ES-I3 (cell line): ENCODE measurements around the gene ILK.

ENCODE experiments used
- H3K36me3 ChIP-seq: 2 replicates; pipeline ENCODE4 v1.6.1; 2013; ENCODE audit warnings: mild to moderate bottlenecking, low read length, control low read depth, moderate library complexity; ENCODE audit not compliant: insufficient read depth
- H3K4me1 ChIP-seq: 2 replicates; pipeline ENCODE4 v1.6.1; 2013; ENCODE audit warnings: mild to moderate bottlenecking, control low read depth, low read length; ENCODE audit not compliant: insufficient read depth
- H3K9ac ChIP-seq: 2 replicates; pipeline ENCODE4 v1.6.1; 2013; ENCODE audit warnings: low read depth, mild to moderate bottlenecking, low read length, moderate library complexity
- H3K9me3 ChIP-seq: 2 replicates; pipeline ENCODE4 v1.6.1; 2013; ENCODE audit warnings: mild to moderate bottlenecking, low read length, moderate library complexity; ENCODE audit not compliant: control insufficient read depth, insufficient read depth

ILK gene

DNA sequence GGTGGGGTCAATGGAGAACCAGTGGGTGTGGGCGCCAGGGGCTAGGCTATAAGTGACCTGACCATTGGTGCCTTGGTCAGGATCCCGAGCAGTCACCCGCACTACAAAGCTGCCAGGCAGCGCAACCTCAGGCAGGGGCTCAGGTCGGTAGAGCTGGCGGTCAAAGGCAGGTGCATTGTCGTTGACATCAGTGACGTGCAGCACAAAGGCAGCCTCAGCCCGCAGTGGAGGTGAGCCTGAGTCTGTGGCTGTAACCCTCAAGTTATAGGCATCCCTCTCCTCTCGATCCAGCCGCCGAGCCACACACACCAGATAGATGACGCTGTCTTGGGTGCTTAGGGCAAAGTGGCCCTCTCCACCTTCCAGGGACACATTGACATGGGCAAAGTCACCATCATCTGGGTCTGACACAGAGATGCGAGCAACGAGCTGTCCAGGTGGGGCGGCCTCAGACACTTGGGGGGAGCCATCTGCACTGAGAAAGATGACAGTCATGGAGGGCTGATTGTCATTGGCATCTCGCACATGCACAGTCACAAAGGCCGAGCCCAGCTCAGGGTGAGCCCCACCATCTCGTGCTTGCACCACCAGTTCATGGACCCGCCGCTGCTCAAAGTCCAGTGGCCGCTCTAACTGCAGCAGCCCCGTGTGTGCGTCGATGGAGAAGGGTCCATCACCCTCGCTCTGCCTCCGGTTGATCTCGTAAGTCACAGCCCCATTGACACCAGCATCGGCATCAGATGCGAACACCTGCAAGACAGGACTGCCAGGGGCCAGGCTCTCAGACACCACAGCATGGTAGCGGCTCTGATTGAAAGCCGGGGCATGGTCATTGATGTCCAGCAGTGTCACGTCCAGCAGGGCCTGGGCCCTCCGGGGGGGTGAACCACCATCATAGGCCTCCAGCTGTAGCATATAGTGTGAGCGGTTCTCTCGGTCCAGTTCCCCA, 36.7 kb downstream of the ILK start:
- no peaks in the 10 kb centered on the region for H3K36me3 ChIP-seq
- H3K9me3 ChIP-seq, result no peaks in the 10 kb centered on the region
- H3K9ac ChIP-seq, result no peak overlapping the region
- peaks cover 6% of the 10 kb centered on the region; the same call in 1 of the 2 replicates for H3K4me1 ChIP-seq

DNA sequence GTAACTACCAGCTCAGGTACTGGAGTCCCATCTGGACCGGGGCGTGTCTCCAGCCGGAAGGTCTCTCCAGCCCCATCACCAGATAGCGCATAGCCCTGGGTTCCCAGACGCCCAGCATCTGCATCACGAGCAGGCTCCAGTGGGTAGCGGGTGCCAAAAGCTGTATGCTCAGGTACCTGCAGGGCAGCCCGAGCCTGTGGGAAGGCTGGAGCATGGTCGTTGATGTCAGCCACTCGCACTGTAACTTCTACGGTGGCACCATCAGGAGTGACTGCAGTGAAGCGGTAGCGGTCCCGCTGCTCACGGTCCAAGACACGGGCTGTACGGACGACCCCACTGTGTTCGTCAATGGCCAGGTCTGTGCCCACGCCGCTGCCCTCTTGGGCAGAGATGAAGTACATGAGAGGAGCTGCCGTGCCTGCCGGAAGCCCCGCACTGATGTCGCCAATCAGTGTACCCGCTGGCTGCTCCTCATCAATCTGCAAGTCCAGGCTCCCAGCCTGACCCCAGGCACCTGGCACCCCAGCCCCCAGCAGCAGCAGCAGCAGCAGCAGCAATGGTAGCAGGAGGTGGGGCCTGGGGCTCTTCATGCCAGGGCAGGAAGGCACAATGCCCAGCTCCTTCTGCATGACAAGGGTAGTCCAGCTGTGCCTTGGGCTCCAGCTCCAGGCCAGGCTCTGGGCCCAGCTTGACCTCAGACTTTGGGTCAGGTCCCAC, 37.6 kb downstream of the ILK start:
- Histone ChIP-seq H3K9me3 (no peaks in the 10 kb centered on the region), H3K36me3 (no peaks in the 10 kb centered on the region), H3K4me1 (no peaks in the 10 kb centered on the region; the same call in 1 of the 2 replicates), H3K9ac (no peak overlapping the region)

DNA sequence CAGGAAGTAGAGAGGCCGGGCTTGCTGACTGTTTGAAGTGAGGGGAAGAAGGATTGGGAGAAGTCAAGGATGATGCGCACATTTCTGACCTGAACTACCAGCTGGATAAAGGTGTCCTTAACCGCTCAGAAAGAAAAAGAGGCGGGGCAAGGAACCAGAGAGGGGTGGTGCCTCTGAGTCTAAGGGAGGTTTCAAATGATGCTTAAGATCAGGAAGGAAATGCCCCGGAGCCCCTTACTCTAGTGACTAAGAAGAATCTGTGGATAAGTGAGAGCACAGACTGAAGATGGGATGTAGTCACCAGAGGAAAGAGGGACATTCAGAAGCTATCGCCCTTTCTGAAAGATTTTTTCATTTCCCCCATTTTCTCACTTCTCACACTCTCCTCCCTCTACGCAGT, 39.4 kb downstream of the ILK start:
- no peaks in the 10 kb centered on the region for H3K9me3 ChIP-seq
- H3K9ac ChIP-seq, result no peak overlapping the region
- H3K36me3 ChIP-seq, result no peaks in the 10 kb centered on the region
- peaks cover 12% of the 10 kb centered on the region for H3K4me1 ChIP-seq

DNA sequence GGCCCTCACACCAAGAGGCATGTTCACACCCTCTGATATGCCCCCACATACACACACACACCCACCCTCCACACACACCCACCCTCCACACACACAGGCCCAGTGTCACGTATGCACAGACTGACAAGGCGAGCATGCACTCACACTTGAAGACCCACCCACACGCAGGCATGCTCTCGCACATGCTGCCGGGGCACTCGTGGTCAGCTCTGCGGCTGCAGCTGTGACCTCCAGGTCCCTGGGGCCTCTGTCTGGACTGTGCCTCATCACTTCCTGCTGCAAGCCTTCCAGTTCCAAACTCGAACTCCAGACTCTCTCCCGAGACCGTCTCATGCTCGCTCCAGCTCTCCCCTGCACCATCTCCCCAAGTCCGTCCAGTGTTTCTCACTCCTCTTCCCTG, 42.5 kb downstream of the ILK start:
- H3K9me3 ChIP-seq, result no peaks in the 10 kb centered on the region
- no peak overlapping the region for H3K9ac ChIP-seq
- no peaks in the 10 kb centered on the region for H3K36me3 ChIP-seq
- H3K4me1 ChIP-seq, result peaks cover 12% of the 10 kb centered on the region

DNA sequence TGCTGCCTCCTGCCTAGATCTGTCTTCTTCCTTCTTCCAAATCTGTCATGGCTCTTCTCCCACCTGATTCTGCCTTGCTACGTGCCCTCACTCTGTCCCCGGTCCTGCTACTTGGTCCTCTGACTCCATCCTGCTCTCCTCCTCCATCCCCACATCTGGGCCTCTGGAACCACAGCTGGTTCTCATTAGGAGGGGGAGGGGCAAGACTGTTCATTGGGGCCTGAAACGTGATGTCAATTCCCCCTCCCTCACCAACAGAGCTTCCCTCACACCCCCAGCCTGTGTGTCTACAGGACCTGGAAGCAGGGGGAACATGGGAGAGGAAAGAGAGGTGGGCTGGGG, 43.0 kb downstream of the ILK start:
- Histone ChIP-seq H3K9ac (no peak overlapping the region), H3K36me3 (no peaks in the 10 kb centered on the region), H3K9me3 (no peaks in the 10 kb centered on the region), H3K4me1 (peaks cover 12% of the 10 kb centered on the region)

DNA sequence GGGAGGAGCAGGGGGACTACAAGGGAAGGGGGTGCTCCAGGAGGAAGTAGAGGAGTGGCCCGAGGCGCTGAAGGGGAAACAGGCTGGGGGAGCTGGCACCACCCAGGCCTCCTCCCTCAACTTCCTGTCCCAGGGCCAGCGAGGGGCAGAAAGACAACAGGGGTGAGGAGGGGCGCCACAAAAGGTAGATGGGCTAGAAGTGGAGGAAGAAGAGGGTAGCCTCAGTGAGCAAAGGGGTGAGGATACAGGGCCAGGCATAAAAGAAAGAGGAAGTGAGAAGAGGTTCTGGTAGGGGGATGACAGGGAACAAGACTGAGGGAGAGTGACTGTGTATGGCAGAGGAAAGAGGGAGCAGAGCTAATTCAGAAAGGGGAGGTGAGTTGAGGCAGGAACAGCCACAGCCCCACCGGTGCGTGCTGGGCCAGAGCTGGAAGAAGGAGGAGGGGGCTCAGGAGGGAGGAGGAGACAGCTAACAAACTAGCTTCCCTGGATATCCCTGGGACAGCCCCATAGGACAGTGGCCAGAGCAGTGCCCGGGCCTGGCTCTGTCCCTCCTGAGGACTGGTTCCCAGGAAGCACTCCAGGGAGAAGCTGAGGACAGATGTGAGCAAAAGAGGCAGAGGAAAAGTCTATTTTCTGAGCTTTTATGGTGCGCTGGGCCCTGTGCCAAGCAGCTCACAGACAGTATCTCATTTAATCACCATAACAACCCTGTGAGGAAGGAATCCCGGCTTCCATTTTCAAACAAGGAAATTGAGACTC, 43.5 kb downstream of the ILK start:
- H3K9me3 ChIP-seq, result no peaks in the 10 kb centered on the region
- H3K4me1 ChIP-seq, result peaks cover 12% of the 10 kb centered on the region
- no peak overlapping the region for H3K9ac ChIP-seq
- H3K36me3 ChIP-seq, result no peaks in the 10 kb centered on the region

DNA sequence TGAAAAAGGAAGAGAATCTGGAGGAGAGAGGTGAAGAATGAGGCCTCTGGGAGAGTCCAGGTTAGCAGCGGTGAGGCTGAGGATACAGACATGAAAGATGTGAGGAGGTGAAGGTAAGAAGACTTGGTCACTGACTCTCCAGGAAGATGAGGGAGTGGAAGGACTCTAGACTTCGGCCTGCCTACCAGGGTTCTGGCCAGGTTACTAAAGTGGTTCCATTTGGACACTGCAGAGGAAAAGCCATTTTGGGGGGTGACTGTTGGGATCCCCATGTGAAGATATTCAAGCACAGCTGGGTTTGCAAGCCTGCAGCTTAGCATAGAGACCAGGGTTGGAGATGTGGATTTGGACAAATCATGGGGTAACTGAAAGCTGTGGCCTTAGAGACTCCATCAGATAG, 44.3 kb downstream of the ILK start:
- no peaks in the 10 kb centered on the region for H3K9me3 ChIP-seq
- H3K4me1 ChIP-seq, result peaks cover 12% of the 10 kb centered on the region
- H3K9ac ChIP-seq, result no peak overlapping the region
- H3K36me3 ChIP-seq, result no peaks in the 10 kb centered on the region

DNA sequence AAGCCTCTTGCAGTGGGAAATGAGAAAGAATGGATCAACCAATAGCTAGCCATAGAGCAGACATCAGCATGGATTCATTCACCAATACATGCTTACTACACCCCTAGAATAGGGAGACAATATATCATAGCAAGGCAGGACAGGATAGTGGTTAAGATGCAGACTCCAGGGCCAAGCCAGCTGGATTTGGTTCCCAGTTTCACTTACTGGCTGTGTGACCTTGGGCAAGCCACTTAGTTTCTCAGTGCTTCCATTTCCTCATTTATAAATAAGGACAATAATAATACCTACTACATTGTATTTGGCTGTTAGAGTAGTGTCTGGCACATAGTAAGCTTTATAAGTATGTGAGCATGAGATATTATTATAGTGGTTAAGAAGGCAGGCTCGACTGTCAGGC, 44.9 kb downstream of the ILK start:
- H3K9me3 ChIP-seq, result no peaks in the 10 kb centered on the region
- H3K36me3 ChIP-seq, result no peaks in the 10 kb centered on the region
- H3K4me1 ChIP-seq, result peaks cover 12% of the 10 kb centered on the region
- H3K9ac ChIP-seq, result no peak overlapping the region

DNA sequence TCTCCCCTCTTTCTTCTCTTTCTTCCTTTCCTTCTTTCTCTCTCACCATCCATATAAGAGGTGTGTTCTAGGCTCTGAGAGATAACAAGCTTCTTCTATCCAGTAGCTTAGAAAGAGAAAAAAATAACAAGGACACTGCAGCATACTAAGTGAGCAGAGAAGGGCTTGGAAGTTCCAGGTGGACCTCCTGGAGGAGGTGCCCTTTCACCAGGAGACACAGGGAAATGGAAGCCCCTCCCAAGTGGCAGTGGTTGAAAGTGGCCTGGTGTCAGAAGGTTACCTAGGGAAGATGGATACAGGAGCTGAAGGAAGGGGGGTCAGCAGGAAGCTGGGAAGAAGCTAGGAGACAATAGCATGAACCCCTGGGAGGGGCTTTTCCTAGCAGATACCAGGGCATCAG, 46.5 kb downstream of the ILK start:
- Histone ChIP-seq H3K9me3 (no peaks in the 10 kb centered on the region), H3K36me3 (no peaks in the 10 kb centered on the region), H3K4me1 (peaks cover 12% of the 10 kb centered on the region), H3K9ac (no peak overlapping the region)

DNA sequence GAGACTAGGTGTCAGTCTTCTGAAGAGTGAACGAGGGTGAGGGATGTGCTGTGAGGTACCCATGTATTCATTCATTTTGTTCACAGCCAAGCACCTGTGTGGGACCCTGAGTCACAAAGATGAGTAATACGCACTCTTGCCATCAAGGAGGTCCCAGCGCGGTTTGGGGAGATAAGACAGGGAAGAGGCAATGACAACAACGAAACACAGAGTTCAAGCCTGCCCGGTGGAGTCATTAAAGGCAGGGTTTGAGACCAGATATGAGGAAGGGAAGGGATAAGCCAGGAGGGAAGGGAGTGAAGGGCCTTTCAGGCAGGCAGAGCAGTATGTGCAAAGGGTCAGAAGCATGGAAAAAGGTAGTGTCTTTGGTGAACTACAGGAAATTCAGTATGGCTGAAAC, 47.4 kb downstream of the ILK start:
- no peaks in the 10 kb centered on the region for H3K36me3 ChIP-seq
- H3K4me1 ChIP-seq, result peaks cover 12% of the 10 kb centered on the region
- H3K9ac ChIP-seq, result no peak overlapping the region
- no peaks in the 10 kb centered on the region for H3K9me3 ChIP-seq

DNA sequence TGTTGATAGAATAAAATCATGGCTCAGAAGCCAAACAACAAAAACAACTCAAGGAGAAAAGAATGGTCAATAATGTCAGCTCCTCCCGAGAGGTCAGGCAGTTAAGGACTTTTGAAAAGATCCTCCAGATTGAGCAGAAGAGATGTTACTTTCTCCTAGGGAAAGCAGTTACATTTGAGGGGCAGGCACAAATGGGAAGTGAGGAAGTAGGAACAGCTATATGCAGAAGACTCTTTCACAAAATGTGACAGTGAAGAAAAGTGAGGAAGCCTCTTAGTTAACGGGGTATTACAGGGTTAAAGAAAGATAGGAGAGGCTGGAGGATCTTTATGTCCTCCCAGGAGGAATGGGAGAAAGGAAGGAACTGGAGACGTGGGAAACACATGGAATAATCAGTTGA, 48.6 kb downstream of the ILK start:
- Histone ChIP-seq H3K4me1 (peaks cover 14% of the 10 kb centered on the region), H3K9ac (no peak overlapping the region), H3K9me3 (no peaks in the 10 kb centered on the region), H3K36me3 (no peaks in the 10 kb centered on the region)

DNA sequence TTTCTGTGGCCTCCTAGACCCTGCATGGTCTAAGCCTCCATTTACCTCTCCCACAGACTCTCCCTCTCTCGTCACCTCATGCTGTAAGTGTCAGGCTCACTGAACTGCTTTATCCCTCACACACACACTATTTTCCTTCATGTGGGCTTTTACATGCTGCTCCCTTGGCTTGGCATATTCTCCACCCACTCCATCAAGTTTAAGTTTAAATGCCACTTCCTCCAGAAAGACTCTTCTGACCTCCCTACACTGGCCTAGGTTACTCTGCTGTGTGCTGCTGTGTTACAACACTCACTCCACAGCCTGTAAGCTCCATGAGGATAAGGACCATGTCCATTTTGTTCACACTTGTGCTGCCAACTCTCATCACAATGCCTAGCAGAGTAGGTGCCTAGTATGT, 49.5 kb downstream of the ILK start:
- Histone ChIP-seq H3K9ac (no peak overlapping the region), H3K36me3 (no peaks in the 10 kb centered on the region), H3K9me3 (no peaks in the 10 kb centered on the region), H3K4me1 (peaks cover 7% of the 10 kb centered on the region)

DNA sequence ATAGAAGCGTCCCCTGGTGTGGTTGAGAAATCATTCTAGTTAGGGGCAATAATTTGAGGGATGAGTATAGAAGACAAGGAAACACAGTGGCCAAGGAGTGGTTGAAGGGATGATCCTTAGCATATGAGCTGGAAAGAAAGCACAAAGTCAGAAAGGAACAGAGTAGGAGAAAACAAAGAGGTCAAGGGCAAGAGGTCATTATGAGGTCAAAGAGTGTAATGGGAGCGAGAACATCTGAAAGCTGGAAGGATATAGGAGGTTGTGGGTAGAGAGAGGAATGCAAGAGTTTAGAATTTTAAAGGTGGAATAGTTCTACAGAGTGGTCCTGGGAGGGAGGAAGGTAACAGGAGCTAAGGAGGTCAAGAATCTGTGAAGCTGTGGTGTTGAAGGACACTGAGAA, 50.1 kb downstream of the ILK start:
- Histone ChIP-seq H3K4me1 (peaks cover 7% of the 10 kb centered on the region), H3K36me3 (no peaks in the 10 kb centered on the region), H3K9me3 (no peaks in the 10 kb centered on the region), H3K9ac (no peak overlapping the region)

DNA sequence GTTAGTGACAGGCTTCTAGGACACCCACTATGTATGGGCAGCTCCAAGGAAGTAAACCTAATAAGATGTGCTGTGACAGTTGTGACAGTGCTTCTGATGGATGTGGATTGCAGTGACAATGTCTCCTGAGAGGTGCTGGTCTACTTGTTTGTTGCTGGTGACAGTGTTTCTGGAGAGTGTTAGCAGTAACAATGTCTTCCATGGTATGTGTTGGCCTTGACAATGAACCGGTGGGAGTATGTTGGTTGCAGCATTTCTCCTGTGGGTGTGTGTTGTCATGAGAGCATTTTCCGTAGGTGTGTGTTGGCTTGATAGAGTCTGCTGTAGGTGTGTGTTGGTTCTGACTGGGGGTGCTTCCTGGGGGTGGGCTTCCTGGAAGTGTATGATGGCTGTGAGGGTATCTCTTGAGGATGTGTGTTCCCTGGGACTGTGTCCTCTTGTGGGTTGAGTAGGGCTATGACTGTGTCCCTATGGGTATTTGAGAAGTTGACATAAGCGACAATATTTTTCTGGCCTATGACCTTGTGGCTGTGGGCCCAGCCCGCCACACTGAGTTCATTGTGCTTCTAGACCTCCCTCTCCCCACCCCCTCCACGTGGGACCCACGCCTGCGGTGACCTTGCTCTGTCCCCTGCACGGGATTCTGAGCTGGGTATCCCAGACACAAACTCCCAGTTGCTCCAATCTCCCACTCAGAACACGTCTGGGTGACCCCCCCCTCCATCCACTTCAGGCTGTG, 50.9 kb downstream of the ILK start:
- H3K36me3 ChIP-seq, result no peaks in the 10 kb centered on the region
- H3K9me3 ChIP-seq, result no peaks in the 10 kb centered on the region
- no peak overlapping the region for H3K9ac ChIP-seq
- peaks cover 7% of the 10 kb centered on the region for H3K4me1 ChIP-seq
